Epithelial cell of esophagus (primary cell): ENCODE measurements around the gene AURKA.

Experiments used
- DNase-seq: peaks from one replicate; pipeline ENCODE4 v3.0.0; 2010; ENCODE audit warnings: low read depth
- H3K4me3 ChIP-seq: 2 replicates; pipeline ENCODE4 v1.5.1; 2011; ENCODE audit warnings: mild to moderate bottlenecking, low read length, control low read depth
- TF ChIP-seq, protein P1 (sequence below): IDR thresholded peaks from 2 replicates; pipeline ENCODE4 v1.5.1; 2011; ENCODE audit warnings: low read depth, mild to moderate bottlenecking, low read length, control low read depth, inconsistent platforms; ENCODE audit not compliant: insufficient read depth; ENCODE audit errors: missing control alignments

The AURKA gene

DNA sequence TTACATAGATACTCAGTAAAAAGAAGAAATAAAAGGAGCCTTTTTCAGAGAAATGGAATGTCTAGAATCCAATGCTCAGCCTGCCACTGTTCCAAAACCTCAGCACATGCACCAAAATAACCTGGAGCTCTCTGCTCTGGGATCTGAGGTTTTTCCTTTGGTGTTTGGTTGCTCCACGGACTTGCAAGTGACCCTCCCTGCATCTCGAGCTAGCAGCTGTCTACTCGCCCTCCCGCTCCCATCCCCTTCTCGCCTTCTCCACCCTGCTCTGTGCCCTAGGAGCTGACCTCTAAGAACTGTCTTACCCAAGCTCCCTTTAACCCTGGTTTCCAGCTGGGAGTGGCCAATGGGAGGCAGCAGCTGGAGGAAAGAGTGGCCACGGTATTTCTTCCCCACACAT lies 68.4 kb downstream of the AURKA start:
- TF ChIP-seq, protein P1, sequence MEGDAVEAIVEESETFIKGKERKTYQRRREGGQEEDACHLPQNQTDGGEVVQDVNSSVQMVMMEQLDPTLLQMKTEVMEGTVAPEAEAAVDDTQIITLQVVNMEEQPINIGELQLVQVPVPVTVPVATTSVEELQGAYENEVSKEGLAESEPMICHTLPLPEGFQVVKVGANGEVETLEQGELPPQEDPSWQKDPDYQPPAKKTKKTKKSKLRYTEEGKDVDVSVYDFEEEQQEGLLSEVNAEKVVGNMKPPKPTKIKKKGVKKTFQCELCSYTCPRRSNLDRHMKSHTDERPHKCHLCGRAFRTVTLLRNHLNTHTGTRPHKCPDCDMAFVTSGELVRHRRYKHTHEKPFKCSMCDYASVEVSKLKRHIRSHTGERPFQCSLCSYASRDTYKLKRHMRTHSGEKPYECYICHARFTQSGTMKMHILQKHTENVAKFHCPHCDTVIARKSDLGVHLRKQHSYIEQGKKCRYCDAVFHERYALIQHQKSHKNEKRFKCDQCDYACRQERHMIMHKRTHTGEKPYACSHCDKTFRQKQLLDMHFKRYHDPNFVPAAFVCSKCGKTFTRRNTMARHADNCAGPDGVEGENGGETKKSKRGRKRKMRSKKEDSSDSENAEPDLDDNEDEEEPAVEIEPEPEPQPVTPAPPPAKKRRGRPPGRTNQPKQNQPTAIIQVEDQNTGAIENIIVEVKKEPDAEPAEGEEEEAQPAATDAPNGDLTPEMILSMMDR: no peak

DNA sequence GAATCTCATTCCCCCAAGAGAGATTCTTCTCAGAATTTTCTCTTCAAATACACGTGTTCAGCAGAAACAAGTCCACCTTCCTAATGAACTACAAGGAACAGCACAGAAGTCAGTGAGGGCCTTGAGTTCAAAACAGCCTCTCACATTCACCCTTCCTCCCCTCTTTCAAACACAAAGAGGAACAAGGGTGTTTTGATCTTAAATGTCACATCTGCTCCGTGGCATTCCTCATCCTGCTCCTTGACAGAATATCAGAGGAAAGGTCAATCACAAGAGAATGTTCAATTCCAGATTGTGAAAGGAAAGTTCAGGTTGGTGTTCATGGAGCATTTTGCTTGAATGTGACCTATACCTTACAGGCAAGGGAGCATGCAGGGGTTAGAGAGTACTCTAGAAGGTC lies 68.8 kb downstream of the AURKA start:
- no peak for DNase-seq
- no peak overlapping the region for H3K4me3 ChIP-seq
- TF ChIP-seq, protein P1: no peak

More for the DNA sequence above, 68.4 kb downstream of the AURKA start:
- no peak for DNase-seq
- no peak overlapping the region for H3K4me3 ChIP-seq

DNA sequence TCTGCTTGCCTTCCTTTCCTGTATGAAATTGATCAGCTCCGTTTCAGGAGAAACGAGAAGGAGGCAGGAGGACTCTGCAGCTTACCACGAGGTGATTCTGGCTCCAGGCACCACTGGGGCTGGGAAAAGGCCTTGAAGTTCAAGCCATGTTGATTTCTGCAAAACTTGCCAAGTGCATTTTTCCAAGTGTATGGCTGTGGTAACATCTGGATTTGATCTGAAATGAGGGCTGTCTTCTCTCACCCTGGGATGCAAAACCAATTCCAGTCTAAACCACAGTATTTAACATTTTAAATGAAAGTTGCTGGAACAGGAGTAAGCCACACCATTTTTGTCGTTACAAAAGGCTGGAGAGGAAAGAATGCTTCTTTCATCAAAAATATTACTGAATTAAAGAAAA lies 69.3 kb downstream of the AURKA start:
- no peak overlapping the region for H3K4me3 ChIP-seq
- no peak for DNase-seq
- TF ChIP-seq, protein P1: no peak
